Activated CD8-positive, alpha-beta memory T cell treated with anti-CD3 and anti-CD28 coated beads for 36 hours (primary cell): ENCODE results near the gene TTLL11. TPM values are rescaled to one million over a fixed set of nuclear protein-coding genes. Genes with fewer than 3 reads are reported as not detected.
"Not testable (repeated sequence)": the region's sequence is repeated elsewhere in the genome, so short reads cannot be mapped to it uniquely, and the experiment has no call there.

Experiments
- CTCF ChIA-PET: fragments of 350-600 bp; sonication (Branson Sonifier 250); formaldehyde crosslinking; loops from one replicate; lab custom pipeline; 2021; ENCODE audit warnings: antibody characterized with exemption; lab: Charles Lee
- POLR2A ChIA-PET: fragments of 350-600 bp; sonication (Branson Sonifier 250); formaldehyde crosslinking; loops from one replicate; lab custom pipeline; 2021; ENCODE audit warnings: antibody characterized with exemption; lab: Charles Lee
- total RNA-seq, 2 experiments: library from RNA; stranded (reverse); gene quantifications; one replicate each; pipeline ENCODE4 v1.2.3, GENCODE V29; 2021

Gene TTLL11
- total RNA-seq, 2 experiments from 2014 or later, result 2.0 to 2.6 TPM

GRCh38 chr9:121999556-121999955, 93.6 kb downstream of the TTLL11 start:
- ChIA-PET CTCF (interaction anchor here (0.8 to 1.6 kb wide), 2 partner anchors 10 to 19 kb away, joined by 3 read pairs; no protein-coding TSS in a partner anchor), POLR2A (no interaction called here)

DNA sequence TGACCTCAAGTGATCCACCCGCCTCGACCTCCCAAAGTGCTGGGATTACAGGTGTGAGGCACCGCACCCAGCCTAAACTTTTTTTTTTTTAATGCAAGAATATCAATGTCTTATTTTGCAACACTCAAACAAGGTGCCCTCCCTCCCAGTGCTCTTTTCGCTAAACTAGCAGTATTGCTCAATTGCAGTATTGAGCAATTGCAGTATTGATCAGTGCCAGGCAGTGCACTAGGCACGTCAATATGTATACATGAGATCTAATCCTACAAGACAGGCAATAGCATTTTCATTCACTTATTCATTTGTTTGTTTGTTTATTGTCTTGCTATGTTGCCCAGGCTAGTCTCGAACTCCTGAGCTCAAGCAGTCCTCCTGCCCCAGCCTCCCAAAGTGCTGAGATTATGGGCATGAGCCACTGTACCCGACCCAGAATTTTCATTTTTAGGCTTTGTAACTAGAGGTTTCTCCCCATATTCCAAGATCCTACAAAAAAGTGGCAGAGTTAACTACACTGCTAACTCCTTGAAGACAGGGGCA, 94.5 kb downstream of the TTLL11 start:
- CTCF ChIA-PET, result interaction anchor here (1.6 kb wide), 1 partner anchor 9 kb away, joined by 3 read pairs; no protein-coding TSS in a partner anchor

DNA sequence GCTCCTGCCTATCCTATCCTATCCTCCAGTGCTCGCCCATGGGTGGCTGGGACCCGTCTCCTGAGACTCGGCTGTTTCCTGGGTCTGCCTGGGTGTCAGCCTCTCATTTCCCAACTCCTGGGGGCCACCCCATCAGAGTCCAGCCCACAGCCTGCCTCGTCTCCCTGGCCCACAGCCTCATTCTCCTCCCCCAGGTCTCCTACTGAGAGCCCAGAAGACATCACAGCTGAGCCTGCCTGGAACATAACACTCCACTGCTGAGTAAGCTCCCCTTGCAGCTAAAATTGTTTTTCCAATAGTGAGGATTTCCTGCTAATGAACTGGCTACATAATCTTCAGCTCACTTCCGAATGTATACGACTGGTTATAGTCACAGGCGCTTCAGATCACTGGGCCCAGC, 95.3 kb downstream of the TTLL11 start:
- POLR2A ChIA-PET, result no interaction called here
- CTCF ChIA-PET, result no interaction called here

More for the DNA sequence above, 94.5 kb downstream of the TTLL11 start:
- POLR2A ChIA-PET, result no interaction called here

GRCh38 chr9:121996783-121997182, 96.3 kb downstream of the TTLL11 start:
- ChIA-PET CTCF (no interaction called here), POLR2A (no interaction called here)

DNA sequence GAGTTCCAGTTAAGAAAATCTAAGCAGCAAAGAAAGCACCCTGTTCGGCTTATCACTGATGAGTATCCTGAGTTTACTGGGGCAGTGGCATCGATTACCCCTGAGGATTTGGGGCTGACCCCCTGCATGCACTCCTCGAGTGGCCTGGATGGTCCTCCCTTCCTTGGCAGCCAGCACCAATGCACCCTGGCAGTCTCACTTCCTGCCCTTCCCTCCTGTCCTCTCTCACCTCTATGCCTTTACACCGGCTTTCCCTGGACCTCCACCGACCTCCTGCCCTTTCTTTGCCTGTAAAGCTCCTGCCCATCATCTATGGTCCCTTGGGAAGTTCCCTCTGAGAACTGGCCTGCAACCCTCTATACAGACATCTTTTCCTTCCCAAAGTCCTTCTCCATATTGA, 97.1 kb downstream of the TTLL11 start:
- POLR2A ChIA-PET, result no interaction called here

DNA sequence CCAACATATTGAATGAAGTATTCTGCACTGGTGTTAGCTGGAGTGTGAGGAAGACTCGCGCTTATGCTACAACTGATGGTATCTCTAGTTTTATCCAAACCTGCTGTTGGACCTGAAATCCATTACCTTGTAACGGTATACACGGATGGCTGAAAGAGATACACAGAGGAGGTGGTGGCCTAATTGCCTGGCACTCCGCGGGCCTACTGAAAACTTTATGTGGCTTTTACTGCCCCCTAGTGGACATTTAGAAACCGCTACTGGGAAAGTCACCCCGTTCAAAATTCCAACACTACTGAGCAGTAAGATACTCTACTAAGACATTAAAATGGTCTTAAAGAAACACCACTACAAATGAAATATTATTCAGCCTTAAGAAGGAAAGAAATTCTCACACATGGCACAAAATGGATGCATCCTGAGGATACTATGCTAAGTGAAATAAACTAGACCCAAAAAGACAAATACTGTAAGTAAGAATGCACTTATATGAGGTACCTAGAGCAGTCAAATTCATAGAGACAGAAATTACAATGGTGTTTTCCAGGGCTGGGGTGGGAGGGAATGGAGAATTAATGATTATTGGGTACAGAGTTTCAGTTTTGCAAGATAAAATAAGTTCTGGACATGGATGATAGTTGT, 100.4 kb downstream of the TTLL11 start:
- ChIA-PET CTCF (interaction anchor here (1.0 kb wide), 1 partner anchor 9 kb away, joined by 3 read pairs; no protein-coding TSS in a partner anchor), POLR2A (no interaction called here)

More for the DNA sequence above, 97.1 kb downstream of the TTLL11 start:
- CTCF ChIA-PET, result interaction anchor here (1.5 kb wide), 1 partner anchor 17 kb away, joined by 4 read pairs; no protein-coding TSS in a partner anchor

DNA sequence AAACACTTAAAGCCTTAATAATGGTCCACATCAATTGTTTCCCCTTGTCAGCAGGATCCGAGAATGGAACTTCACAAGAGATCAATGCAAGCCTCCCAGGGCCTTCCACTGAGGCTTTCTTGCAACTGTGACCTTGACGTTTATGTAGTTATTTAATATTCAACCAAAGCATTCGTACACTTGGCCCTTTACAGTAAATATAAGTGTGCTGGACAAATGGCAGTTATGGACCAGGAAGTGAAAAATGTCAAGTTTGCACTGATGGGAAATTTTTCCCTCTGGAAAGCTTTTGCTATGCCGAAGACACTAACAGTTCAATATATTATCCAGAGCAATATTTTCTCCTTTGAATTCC, 101.8 kb downstream of the TTLL11 start:
- ChIA-PET POLR2A (no interaction called here), CTCF (no interaction called here)

DNA sequence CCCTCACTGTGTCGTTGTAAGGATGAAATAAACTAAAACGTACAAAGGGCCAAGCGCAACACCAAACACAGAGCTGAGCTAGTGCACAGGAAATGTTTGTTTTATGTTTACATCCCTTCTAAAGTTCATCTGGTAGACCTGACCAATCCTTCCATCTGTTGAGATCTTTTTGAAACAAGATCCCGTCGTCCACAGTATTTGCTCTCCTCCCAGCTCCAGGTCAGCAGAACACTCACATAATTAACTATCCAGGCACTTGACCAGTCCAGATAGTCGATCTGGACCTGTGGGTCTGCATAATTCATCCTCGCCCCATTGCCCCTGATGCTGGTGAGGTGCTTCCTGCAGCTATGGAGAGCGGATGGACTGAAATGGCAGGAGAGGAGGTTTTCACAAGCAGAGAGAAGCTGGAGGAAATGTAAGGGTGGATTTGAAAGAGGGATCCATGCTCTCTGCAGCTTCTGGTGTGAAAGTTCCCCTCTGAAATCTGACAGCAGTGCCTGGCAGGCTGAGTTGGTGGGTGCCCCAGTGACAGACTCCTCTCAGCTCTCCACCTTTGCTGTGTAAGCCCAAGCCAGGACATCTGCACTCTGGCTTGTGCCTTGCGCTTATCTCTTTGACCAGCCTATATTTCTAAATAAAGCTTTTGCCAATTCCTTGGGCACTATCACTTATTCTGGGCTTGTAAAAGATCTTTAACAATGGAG, 102.4 kb downstream of the TTLL11 start:
- POLR2A ChIA-PET, result no interaction called here
- CTCF ChIA-PET, result interaction anchor here (0.6 to 1.1 kb wide), 2 partner anchors 39 to 303 kb away, joined by 3 to 4 read pairs; no protein-coding TSS in a partner anchor

GRCh38 chr9:121989010-121989409, 104.1 kb downstream of the TTLL11 start:
- POLR2A ChIA-PET, result no interaction called here
- CTCF ChIA-PET, result interaction anchor here (1.4 to 1.6 kb wide), 2 partner anchors 10 to 445 kb away, joined by 3 read pairs; no protein-coding TSS in a partner anchor

- POLR2A ChIA-PET, result no interaction called here
- CTCF ChIA-PET, result no interaction called here
These were observed 105.8 kb downstream of the TTLL11 start for GRCh38 chr9:121987314-121987713.

DNA sequence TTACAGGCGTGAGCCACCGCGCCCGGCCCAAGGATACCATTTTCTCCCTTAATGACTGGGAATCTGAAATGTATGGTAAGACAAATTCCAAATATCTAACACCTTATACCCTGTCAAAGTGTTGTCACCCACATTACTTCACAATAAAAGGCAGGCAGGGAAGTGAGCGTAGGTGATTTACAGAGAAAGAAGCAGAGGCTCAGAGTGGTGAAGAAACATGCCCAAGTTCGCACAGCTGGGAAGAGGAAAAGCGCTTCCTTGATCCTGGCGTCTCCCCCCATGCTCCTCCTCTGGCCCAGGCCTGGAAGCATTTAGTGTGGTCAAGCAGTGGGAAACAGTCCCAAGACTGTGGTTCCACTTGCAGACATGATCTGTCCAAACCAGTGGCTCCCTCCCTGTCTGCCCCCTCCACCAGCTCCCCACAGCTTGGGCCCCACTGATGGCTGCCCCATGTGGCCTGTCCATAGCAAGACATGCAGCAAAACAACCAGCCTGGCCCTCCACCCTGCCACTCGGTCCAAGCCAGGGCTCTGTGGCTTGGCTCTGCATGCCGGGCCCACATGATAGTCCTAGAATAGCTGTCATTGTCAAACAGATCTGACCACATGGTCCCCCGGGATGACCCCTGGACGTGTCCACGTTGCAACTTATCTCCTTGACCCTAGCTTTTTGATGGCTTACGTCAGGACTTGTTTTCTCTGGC, 107.2 kb downstream of the TTLL11 start:
- POLR2A ChIA-PET, result no interaction called here
- CTCF ChIA-PET, result interaction anchor here (0.6 kb wide), 1 partner anchor 18 kb away, joined by 3 read pairs; no protein-coding TSS in a partner anchor

GRCh38 chr9:121984726-121985402, 108.2 kb downstream of the TTLL11 start:
- CTCF ChIA-PET, result no interaction called here
- POLR2A ChIA-PET, result no interaction called here

GRCh38 chr9:121983736-121984135, 109.4 kb downstream of the TTLL11 start:
- ChIA-PET CTCF (interaction anchor here (0.9 kb wide), 1 partner anchor 9 kb away, joined by 3 read pairs; no protein-coding TSS in a partner anchor), POLR2A (no interaction called here)

DNA sequence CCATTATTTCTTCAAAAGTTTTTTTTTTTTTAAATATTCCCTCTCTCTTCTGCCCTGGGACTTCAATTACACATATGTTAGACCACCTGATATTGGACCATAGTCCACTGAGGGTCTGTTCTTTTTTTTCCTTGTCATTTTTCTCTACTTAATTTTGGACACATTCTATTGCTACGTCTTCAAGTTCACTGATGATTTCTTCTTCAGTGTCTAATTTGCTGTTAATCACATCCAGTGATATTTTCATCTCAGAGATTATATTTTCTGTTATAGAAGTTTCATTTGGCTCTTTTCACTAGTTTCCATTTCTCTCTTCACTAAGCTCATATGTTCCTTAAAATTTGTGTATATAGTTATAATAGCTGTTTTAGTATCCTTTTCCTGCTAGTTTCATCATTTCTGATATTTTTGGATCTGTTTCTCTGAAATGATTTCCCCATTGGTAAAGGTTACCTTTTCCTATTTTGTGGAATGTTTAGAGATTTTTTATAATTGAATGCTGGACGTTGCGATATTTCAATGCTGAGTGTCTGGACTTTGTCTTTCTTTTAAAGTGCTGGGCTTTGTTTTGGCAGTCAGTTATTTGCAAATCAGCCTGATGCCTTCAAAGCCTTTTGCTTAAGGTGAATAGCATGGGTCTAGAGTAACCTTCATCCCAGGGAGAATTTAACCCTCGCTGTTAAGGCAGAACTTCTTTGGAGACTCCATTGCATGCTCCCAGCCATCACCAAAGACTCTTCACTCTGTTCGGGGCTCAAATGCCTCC, 111.8 kb downstream of the TTLL11 start:
- ChIA-PET POLR2A (no interaction called here), CTCF (no interaction called here)

- CTCF ChIA-PET, POLR2A ChIA-PET: not testable (repeated sequence)
These were observed 112.4 kb downstream of the TTLL11 start for GRCh38 chr9:121980665-121981064.

DNA sequence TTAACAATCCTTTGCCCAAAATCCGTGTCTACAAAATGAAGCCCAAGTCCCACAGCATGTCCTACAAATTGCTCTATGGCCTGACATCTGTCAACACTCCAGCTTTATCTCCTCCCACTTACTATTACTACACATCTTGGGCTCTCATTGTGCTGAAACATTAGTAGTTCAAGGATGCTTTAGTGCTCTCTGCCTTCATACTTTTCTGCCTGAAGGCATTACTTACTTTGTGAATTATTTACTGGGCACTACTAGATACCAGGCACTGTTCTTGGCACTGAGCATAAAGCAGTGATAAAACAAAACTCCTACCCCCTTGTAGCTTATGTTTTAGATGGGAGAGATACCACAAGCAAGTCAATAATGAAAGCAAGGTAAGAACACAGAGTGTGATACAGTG, 113.4 kb downstream of the TTLL11 start:
- ChIA-PET CTCF (no interaction called here), POLR2A (no interaction called here)

DNA sequence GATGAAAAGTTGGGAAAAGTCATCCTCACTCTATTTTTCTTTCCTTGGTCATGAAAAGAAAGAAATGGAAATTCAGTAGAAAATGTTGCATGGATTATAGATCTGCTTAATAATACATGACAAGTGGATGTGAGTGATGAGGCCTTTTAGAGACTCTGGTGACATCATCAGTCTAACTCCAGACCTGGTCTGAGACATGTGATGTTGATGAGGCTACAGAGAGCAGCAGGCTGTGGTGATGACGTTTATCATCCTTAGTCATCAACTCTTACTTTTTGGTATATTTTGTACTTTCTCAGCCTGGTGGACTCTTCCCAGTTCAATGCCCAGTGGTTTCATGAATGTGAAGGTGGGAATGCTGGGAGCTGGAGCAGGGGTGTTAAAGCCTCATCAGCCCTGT, 116.4 kb downstream of the TTLL11 start:
- ChIA-PET CTCF (no interaction called here), POLR2A (no interaction called here)

- ChIA-PET POLR2A (no interaction called here), CTCF (no interaction called here)
These were observed 117.3 kb downstream of the TTLL11 start for GRCh38 chr9:121975801-121976277.
